GM19438 (cell line): ENCODE data around the gene TBC1D12.

ENCODE experiments used
- ATAC-seq: cut with Tn5 transposase; IDR thresholded peaks from one replicate; pipeline ENCODE4 v1.9.1; 2021; ENCODE audit warnings: low read depth; ENCODE audit not compliant: unreplicated experiment

Gene TBC1D12

DNA sequence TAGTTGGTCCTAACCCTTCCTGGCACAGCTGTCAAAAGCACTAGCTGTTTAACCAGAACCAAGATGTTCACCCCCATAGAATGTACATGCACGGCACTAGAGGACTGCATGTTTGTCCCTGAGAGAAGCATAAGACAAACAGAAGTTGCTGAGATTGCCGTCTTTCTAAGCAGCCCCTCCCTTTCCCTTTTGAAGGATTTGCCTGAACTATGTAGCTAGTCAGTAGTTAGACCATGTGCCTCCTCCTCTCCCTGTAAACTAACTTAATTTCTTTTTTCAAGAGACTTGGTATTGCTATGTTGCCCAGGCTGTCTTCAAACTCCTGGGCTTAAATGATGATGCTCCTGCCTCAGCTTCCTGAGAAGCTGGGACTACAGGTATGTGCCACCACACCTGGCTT lies 40.7 kb downstream of the TBC1D12 start:
- ATAC-seq, result no peak

DNA sequence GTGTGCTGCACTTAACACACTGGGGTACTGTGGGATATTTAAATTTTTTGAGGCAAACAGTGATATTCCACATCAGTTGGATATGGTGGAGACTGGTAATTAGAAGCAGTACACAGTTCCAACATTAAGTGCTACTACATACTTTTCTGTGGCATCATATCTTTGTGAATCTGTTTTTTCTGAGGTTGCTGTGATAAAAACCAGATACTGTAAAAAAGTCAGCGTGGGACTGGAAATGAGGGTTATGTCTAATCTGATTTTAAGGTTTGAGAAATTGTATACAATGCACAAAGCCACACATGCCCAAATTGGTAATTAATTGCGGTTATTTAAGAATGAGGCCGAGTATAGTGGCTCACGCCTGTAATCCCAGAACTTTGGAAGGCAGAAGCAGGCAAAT lies 41.2 kb downstream of the TBC1D12 start:
- ATAC-seq, result no peak

DNA sequence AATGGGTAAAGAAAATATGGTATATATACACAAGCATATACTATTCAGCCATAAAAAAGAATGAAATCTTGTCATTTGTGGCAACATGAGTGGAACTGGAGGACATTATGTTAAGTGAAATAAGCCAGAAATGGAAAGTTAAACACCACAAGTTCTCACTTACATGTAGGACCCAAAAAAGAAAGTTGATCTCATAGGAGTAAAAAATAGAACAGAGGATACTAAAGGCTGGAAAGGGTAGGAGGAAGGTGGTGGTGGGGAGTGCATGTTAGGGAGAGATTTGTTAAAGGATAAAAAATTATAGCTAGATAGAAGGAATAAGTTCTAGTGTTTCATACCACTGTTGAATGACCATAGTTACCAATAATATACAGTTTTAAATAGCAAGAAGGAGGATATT lies 48.4 kb downstream of the TBC1D12 start:
- no peak for ATAC-seq

DNA sequence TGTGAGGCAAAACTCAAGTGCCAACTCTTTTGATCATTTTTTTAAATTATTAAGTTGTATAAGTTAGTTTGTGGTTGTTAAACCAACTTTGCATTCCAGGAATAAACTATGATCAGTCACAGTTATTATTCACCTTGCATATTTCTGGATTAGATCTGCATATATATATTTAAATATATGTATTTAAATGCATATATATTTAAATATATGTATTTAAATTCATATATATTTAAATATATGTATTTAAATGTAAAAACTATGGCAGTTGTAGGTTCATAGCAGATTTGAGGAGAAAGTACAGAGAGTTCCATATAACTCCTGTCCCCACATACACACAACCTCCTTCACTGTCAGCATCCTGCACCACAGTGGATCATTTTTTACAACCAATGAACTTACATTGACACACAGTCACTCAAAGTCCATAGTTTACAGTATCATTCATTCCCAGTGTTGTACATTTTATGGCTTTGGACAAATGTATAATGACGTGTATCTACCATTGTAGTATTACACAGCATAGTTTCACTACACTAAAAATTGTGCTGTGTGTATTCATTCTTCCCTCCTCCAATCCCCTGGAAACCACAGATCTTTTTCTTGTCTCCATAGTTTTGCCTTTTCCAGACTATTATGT lies 49.7 kb downstream of the TBC1D12 start:
- ATAC-seq, result no peak

DNA sequence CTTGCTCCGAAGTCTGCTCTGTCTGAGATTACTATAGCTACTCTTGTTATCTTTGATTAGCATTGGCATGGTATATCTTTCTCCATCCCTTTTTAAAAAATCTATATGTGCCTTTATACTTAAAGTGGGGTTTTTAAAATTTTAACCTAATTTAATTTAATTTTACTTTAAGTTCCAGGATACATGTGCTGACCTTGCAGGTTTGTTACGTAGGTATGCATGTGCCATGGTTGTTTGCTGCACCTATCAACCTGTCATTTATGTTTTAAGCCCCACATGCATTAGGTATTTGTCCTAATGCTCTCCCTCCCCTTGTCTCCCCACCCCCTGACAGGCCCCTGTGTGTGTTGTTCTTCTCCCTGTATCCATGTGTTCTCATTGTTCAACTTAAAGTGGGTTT lies 54.6 kb downstream of the TBC1D12 start:
- no peak for ATAC-seq

DNA sequence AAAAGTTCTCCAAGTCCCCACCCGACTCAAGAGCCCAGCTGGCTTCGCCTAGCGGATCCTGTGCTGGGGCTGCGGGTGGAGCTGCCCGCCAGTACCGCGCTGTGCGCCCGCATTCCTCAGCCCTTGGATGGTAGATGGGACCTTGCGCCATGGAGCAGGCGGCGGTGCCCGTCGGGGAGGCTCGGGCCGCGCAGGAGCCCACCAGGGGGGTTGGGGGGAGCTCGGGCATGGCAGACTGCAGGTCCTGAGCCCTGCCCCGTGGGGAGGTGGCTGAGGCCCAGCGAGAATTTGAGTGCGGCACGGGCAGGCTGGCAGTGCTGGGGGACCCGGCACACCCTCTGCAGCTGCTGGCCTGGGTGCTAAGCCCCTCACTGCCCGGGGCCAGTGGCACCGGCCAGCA lies 57.0 kb downstream of the TBC1D12 start:
- no peak for ATAC-seq

DNA sequence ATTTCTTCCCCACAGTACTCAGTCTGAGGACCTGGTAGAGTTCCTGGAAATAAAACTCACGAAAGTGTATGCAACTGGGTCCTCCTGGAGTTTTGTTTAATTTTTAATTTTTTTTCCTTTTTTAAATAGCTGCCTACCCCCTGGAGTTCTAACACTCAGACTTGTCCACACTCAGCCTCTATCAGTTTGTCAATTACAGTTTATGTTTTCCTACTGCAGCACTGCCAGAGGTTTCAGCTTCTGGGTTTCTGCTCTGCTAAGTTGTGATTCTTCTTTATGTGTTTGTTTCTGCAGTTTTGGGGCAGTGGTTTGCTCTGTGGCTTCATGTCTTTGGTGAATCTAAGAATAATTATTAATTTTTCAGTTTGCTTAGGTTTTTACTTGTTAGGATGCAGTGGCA lies 59.2 kb downstream of the TBC1D12 start:
- ATAC-seq, result no peak

DNA sequence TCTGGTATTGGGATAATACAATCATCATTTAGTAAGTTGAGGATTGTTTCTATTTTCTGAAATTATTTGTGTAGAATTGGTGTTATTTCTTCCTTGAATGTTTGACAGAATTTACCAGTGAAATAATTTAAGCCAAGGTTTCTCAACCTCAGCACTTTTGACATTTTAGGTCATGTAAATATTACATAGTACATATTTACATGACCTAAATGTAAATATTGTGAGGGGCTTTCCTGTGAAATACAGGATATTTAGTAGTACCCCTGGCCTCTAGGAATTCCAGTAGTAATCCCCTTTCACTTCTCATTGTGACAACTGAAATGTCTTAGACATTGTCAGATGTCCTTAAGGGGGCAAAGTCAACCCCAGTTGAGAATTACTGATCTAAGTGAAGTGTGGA lies 59.8 kb downstream of the TBC1D12 start:
- no peak for ATAC-seq

DNA sequence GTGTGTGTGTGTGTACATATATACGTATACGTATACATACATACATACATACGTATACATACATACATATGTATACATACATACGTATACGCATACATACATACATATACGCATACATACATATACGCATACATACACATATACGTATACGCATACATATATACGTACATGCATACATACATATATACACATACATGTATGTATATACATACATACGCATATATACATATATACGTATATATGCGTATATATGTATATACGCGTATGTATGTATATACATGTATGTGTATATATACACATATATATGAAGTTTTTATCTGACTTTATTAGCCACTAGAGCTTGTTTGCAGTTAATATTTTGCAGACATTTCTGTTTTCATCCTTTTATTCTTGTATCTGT lies 63.3 kb downstream of the TBC1D12 start:
- ATAC-seq, result no peak

DNA sequence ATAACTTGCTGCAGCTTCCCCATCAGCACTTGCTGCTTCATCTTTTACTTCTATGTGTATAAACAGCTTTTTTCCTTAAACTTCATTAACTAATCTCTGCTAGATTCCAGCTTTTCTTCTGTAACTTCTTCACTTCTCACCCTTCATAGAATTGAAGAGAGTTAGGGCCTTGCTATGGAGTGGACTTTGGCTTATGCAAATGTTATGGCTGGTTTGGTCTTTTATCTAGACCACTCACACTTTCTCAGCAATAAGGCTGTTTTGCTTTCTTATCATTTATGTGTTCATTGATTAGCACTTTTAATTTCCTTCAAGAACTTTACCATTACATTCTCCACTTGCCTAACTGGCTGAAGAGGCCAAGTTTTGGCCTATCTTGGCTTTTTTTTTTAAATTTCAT lies 79.1 kb downstream of the TBC1D12 start:
- no peak for ATAC-seq

DNA sequence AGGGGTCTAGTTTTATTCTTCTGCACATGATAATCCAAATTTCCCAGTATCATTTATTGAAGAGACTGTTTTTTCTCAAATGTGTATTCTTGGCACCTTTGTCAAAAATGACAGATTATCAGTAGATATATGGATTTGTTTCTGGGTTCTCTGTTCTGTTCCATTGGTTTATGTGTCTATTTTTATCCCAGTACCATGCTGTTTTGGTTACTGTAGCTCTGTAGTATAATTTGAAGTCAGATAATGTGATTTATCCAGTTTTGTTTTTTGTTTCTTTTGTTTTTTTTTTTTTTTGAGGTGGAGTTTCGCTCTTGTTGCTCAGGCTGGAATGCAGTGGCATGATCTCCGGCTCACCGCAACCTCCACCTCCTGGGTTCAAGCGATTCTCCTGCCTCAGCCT lies 81.6 kb downstream of the TBC1D12 start:
- ATAC-seq, result no peak

DNA sequence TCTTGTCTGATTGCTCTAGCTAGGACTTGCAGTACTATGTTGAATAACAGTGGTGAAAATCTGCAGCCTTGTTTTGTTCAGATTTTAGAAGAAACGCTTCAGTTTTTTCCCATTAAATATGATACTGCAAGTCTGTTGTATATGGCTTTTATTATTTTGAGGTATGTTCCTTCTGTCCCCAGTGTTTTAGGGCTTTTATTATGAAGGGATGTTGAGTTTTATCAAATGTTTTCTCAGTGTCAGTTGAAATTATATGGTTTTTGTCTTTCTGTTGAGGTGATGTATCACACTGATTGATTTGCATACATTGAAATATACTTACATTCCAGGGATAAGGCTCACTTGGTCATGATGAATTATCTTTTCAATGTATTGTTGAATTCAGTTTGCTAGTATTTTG lies 82.8 kb downstream of the TBC1D12 start:
- no peak for ATAC-seq

DNA sequence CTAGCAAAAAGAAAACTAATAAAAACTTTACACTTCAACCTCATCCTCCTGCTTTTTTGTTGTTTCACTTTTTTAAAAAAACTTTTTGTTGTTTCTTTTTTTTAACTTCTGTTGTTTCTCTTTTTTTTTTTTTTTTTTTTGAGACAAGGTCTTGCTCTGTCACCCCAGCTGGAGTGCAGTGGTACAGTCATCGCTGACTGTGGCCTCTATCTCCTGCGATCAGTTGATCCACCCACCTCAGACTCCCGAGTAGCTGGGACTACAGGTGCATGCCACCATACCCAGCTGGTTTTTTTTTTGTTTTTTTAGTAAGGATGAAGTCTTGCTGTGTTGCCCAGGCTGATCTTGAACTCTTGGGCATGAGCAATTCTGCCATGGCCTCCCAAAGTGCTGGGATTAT lies 85.2 kb downstream of the TBC1D12 start:
- ATAC-seq, result no peak

DNA sequence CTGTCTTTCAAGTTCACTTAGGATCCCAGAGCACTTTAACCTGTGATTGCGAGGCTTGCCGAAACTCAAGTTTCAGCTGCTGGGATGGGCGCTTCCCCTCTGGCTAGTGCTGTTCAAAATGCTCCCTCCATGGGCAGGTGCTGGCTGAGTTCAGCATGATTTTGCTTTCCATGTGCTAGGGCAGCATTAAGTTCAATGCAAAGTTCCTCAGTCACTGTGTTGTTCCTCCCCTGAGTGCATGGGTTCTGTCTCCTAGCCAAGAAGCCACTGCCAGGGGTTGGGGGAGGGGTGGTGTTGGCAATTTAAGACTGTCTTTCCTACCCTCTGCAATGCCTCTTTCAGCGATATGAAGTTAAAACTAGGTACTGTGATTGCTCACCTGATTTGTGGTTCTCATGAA lies 86.8 kb downstream of the TBC1D12 start:
- no peak for ATAC-seq

DNA sequence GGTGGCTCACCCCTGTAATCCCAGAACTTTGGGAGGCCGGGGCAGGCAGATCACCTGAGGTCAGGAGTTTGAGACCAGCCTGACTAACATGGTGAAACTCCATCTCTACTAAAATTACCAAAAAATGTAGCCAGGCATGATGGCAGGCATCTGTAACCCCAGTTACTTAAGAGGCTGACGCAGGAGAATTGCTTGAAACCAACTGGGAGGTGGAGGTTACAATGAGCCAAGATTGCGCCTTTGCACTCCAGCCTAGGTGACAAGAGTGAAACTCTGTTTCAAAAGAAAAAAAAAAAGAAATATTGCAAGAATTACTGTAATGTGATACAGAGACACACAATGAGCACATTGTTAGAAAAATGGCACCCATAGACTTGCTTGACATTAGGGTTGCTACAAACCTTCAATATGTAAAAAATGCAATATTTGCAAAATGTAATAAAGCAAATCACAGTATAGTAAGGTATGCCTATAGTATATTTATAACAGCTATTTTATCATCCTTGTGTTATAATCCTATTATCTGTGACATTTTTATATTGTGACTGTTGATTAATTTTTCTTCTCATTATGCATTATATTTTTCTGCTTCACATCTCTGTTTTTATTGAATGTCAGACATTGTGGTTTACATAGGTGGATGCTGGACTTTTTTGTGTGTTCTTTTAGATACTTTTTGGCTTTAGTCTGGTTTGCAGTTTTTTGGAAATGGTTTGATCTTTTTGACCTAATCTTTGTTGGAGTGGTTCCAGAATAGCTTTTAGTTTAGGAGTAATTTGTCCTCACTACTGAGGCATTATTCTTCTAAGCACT lies 87.8 kb downstream of the TBC1D12 start:
- no peak for ATAC-seq

DNA sequence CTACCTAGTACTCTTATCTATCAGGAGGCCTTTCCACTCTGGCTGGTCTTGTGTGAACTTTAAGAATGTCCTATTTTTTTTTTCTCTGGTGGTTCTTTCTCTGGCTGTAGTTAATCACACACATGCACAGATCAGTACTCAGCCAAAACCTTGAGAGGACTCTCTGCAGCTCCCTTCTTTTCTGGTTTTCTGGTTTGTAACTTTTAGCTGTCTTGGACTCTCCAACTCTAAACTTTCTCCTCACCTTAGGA lies 88.4 kb downstream of the TBC1D12 start:
- no peak for ATAC-seq

DNA sequence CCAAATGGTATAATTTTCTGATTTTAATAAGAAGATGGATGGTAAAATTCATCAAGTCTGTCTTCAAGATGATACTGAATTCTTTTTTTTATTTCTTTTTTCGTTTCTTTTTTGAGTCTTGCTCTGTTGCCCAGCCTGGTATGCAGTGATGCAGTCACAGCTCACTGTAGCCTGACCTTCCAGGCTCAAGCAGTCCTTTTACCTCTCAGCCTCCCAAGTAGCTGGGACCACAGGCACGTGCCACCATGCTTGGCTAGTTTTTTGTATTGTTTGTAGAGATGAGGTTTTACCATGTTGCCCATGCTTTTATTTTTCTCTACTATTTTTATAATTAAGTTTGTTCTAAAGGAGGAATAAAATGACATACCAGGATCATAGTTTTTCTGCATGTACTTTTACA lies 91.1 kb downstream of the TBC1D12 start:
- no peak for ATAC-seq

DNA sequence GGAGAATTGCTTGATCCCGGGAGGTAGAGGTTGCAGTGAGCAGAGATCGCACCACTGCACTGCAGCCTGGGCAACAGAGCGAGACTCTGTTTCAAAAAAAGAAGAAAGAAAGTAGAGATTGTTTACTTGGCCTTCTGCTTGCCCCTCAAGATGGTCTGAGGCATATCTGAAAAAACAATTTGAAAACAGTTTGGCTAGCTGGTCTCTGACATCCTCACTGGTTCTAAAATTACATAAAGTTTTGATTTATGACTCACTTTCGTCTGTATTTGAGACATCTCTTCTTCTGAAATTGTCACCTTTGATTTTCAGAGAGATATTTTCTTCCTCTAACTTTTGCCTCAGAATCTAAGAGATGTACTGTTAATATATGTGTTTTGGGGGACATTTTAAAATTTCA lies 93.7 kb downstream of the TBC1D12 start:
- no peak for ATAC-seq

DNA sequence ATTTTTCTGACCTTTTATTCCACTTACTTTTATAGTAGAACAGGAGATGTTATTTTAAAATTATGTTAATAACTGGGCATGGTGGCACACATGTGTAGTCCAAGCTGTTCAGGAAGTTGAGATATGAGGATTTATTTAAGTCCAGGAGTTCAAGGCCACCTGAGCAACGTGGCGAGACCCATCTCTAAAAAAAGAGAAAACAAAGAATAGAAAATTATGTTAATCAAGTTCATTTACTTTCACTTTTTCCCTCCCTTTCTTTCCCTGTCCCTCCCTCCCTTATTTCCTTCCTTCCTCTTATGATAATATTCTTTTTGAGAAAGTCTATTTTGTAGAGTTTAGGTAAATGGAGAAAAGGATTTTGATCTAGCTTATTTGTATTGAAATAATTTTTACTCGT lies 94.3 kb downstream of the TBC1D12 start:
- ATAC-seq, result no peak

DNA sequence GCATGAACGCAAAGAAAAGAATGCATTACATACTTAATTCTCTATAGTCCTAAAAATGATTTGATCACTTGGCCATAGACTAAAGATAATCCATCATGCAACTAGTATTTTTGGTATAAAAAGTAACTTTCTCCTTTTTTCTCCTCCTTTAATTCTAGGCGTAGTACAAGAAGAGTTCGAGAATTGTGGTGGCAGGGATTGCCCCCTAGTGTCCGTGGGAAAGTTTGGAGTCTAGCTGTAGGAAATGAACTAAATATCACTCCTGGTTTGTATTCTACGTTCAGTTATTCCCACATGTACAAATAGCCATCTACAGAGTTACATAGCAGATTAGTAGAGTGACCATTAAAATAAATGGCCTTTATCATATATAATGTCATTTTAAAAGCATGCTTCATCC lies 97.7 kb downstream of the TBC1D12 start:
- ATAC-seq, result no peak

DNA sequence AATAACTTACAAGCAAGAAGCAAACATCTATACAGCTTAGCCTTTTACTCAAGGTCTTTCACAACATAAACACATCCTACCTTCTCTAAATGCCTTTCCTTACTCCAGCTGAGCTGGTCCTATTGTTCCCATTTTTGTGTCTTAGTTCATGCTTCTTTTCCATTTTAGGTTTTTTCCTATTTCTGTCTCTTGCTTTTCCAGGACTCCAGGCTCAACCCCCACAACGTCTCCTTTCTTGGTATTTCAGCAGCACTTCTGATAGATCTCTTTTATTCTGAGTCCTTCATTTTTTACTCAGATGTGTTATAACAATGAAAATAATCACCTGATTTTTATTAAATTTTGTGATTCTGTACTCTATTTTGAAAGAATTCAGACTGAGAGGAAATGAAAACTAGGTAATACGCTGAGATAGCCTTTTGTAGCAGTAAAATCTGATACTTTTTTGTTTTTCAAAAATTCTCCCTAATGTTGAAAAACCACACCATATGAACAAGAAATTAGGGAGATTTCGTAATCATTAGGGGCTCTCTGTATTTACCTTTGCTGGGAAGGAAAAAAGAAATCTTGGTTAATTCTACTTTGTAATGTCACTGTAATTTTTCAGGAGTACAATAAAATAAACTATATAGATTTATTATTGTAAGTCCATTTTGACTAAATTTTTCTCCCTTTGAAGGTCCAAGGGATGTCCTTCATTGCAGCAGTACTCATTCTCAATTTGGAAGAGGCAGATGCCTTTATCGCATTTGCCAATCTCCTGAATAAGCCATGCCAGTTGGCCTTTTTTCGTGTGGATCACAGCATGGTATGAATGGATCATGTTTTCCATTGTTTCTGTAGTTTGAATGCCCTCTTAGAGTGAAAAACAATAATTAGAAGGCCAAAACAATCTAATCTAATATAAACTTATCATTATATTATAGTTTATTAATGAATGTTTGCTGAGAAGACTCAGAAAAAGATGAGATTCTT lies 119.2 kb downstream of the TBC1D12 start:
- ATAC-seq, result no peak

DNA sequence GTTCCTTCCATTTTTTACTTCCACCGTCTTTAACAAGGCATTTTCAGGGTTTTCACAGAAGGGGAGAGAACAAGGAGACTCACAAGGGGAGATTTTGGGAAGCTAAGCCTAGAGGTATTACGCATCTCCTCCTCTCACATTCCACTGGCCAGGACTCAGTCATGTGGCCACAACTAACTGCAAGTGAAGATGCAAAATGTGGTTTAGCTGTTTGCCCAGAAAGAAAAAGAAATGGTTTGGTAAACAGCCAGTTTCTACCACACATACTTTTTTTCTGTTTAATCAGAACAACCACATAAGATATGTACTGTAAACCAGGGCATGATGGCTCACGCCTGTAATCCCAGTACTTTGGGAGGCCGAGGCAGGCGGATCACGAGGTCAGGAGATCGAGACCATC lies 121.8 kb downstream of the TBC1D12 start:
- no peak for ATAC-seq
